ENCODE results near the gene FEV.

The FEV gene

DNA sequence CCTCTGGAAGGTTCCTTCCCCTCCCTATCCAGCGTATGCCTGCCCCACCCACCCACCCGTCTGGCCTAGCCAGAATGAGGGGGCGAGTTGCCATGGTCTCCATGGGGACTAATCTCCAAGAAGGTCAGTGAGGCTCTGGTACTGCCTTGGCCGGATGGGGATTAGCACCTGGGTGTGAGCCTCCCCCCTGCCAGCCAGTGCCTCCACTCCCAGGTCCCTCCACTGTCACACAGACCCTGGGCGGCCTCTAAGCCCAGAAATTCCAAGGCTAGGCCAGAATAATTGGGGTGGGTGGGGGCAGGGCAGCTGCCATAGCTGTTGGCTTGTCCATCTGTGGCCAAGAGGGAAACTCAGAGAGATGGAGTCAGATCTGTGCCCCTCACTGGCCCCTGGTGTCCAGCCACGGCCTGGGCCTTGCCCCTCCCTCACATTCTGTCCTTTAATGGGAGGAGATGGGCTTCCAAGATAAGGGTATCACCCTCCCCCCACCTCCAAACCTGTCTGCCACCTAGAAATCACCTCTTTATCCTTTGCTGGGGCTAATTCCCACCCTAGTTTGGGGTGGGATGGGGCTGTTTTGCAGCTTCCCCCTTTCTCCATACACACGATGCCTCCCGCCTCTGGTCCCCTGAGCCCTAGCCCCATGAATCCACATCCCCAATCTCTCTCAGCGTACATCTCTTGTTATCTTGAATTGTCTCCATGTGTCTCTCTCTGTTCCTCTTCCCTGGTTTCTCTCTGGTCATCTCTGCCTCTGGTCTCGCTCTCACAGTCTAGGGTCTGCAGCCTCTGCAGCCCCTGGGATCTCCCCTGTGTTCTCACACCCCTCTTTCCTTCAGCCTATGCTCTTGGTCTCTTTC is 14.3 kb upstream of the FEV start:
- Histone ChIP-seq H2AFZ (ENCODE audit: low read length) (no peak overlapping the region), H3K27me3 (ENCODE audit: control insufficient read depth in 3 of 3, insufficient read depth in 3 of 3, low read depth in 1 of 3, low read length in 3 of 3) (peaks cover 49 to 98% (median 95%) of the 10 kb centered on the region in 3 experiments), H2BK120ac (ENCODE audit: low read depth, low read length) (no peak overlapping the region), H3K4ac (ENCODE audit: low read length) (no peak overlapping the region), H3K79me1 (ENCODE audit: low read depth, low read length) (no peaks in the 10 kb centered on the region), H2BK15ac (ENCODE audit: low read length) (peak overlapping the region; percentile 63), H3K9ac (ENCODE audit: low read depth, low read length, poor library complexity) (no peak overlapping the region), H2BK12ac (ENCODE audit: low read length) (no peak overlapping the region), H3K23ac (ENCODE audit: low read depth, low read length, poor library complexity) (peak overlapping the region; percentile 98), H4K8ac (ENCODE audit: low read depth, low read length) (no peak overlapping the region), H3K14ac (ENCODE audit: low read length) (no peak overlapping the region), H3K4me2 (ENCODE audit: insufficient read depth, low read length, poor library complexity, severe bottlenecking) (no peak overlapping the region), H3K9me3 (replicated peaks in 1 of 2; ENCODE audit: control insufficient read depth in 2 of 2, insufficient read depth in 1 of 2, low read depth in 1 of 2, low read length in 2 of 2) (peaks cover 0 to 1% of the 10 kb centered on the region in 2 donors), H4K91ac (ENCODE audit: low read depth, low read length, poor library complexity) (no peak overlapping the region), H2BK5ac (ENCODE audit: low read length) (no peak overlapping the region), H3K4me3 (ENCODE audit: low read length in 2 of 2) (no peak overlapping the region), H3K36me3 (replicated peaks in 1 of 2; ENCODE audit: control insufficient read depth in 2 of 2, insufficient read depth in 2 of 2, low read length in 2 of 2) (no peaks in the 10 kb centered on the region), H3K4me1 (ENCODE audit: control insufficient read depth in 2 of 2, insufficient read depth in 1 of 2, low read depth in 1 of 2, low read length in 2 of 2) (peaks cover 9 to 23% of the 10 kb centered on the region in 2 donors), H3K27ac (replicated peaks; ENCODE audit: low read length) (no peak overlapping the region), H2AK5ac (ENCODE audit: low read depth, low read length) (no peak overlapping the region), H3K18ac (ENCODE audit: low read length) (no peak overlapping the region)
- no CpG with 5 or more reads among the region's 10 CpGs for WGBS, 2 donors (ENCODE audit: extremely low coverage in 2 of 2, insufficient read length in 2 of 2, insufficient replicate concordance in 1 of 2)
- no peak for DNase-seq (ENCODE audit: low spot score)

DNA sequence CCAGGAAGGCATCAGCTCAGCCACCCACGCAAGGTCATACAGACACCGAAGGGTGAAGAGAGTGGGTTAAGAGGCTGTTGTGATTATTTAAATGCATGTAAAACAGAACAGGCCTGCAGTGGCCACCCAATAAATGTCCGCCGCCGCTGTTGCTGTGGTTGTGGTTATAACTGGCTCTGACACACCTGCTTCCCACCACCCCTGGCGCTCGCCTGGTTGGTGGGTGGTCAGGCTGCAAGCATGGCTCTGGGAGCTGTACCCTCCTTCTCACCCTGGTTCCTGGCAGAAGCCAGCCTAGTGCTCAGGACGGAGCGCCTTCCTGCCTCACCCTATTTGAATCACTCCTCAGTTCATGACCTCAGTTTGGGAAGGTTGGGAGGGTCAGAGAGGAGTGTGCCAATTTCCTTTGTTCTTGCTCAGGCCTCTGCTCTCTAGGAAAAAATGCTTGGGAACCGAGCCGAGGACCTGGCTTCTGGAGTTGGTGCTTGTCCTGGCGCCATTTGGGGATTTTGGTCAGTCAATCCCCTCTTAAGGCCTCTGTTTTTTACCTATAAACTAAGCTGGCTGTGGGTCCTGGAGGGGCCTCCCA is 13.5 kb upstream of the FEV start:
- Histone ChIP-seq H2AFZ (ENCODE audit: low read length) (no peak overlapping the region), H3K27ac (replicated peaks; ENCODE audit: low read length) (no peak overlapping the region), H4K8ac (ENCODE audit: low read depth, low read length) (no peak overlapping the region), H3K14ac (ENCODE audit: low read length) (no peak overlapping the region), H3K4me2 (ENCODE audit: insufficient read depth, low read length, poor library complexity, severe bottlenecking) (no peak overlapping the region), H3K27me3 (ENCODE audit: control insufficient read depth in 3 of 3, insufficient read depth in 3 of 3, low read depth in 1 of 3, low read length in 3 of 3) (peaks cover 56 to 98% (median 95%) of the 10 kb centered on the region in 3 experiments), H2BK120ac (ENCODE audit: low read depth, low read length) (no peak overlapping the region), H3K4me3 (ENCODE audit: low read length in 2 of 2) (no peak overlapping the region), H3K9me3 (replicated peaks in 1 of 2; ENCODE audit: control insufficient read depth in 2 of 2, insufficient read depth in 1 of 2, low read depth in 1 of 2, low read length in 2 of 2) (peaks cover 0 to 3% of the 10 kb centered on the region in 2 donors), H2AK5ac (ENCODE audit: low read depth, low read length) (no peak overlapping the region), H4K91ac (ENCODE audit: low read depth, low read length, poor library complexity) (no peak overlapping the region), H2BK15ac (ENCODE audit: low read length) (peak overlapping the region; percentile 3), H3K23ac (ENCODE audit: low read depth, low read length, poor library complexity) (no peak overlapping the region), H3K4me1 (ENCODE audit: control insufficient read depth in 2 of 2, insufficient read depth in 1 of 2, low read depth in 1 of 2, low read length in 2 of 2) (peaks cover 9 to 28% of the 10 kb centered on the region in 2 donors), H3K4ac (ENCODE audit: low read length) (no peak overlapping the region), H3K18ac (ENCODE audit: low read length) (no peak overlapping the region), H2BK12ac (ENCODE audit: low read length) (peak overlapping the region; percentile 8), H3K9ac (ENCODE audit: low read depth, low read length, poor library complexity) (no peak overlapping the region), H3K36me3 (replicated peaks in 1 of 2; ENCODE audit: control insufficient read depth in 2 of 2, insufficient read depth in 2 of 2, low read length in 2 of 2) (no peaks in the 10 kb centered on the region), H2BK5ac (ENCODE audit: low read length) (no peak overlapping the region), H3K79me1 (ENCODE audit: low read depth, low read length) (no peaks in the 10 kb centered on the region)
- no CpG with 5 or more reads among the region's 12 CpGs for WGBS, 2 donors (ENCODE audit: extremely low coverage in 2 of 2, insufficient read length in 2 of 2, insufficient replicate concordance in 1 of 2)
- DNase-seq (ENCODE audit: low spot score) = no peak

GRCh38 chr2:218997731-218998130 is 12.7 kb upstream of the FEV start:
- Histone ChIP-seq H3K27ac (replicated peaks; ENCODE audit: low read length) (no peak overlapping the region), H2BK15ac (ENCODE audit: low read length) (peak overlapping the region; percentile 75), H3K9me3 (replicated peaks in 1 of 2; ENCODE audit: control insufficient read depth in 2 of 2, insufficient read depth in 1 of 2, low read depth in 1 of 2, low read length in 2 of 2) (peaks cover 0 to 3% of the 10 kb centered on the region in 2 donors), H3K4me2 (ENCODE audit: insufficient read depth, low read length, poor library complexity, severe bottlenecking) (no peak overlapping the region), H2BK5ac (ENCODE audit: low read length) (no peak overlapping the region), H2AK5ac (ENCODE audit: low read depth, low read length) (no peak overlapping the region), H3K23ac (ENCODE audit: low read depth, low read length, poor library complexity) (peak overlapping the region; percentile 80), H3K14ac (ENCODE audit: low read length) (no peak overlapping the region), H3K9ac (ENCODE audit: low read depth, low read length, poor library complexity) (no peak overlapping the region), H3K4me3 (ENCODE audit: low read length in 2 of 2) (peak overlapping the region in 1 of 2 donors; percentile 28), H3K36me3 (replicated peaks in 1 of 2; ENCODE audit: control insufficient read depth in 2 of 2, insufficient read depth in 2 of 2, low read length in 2 of 2) (no peaks in the 10 kb centered on the region), H3K18ac (ENCODE audit: low read length) (no peak overlapping the region), H2AFZ (ENCODE audit: low read length) (no peak overlapping the region), H3K4me1 (ENCODE audit: control insufficient read depth in 2 of 2, insufficient read depth in 1 of 2, low read depth in 1 of 2, low read length in 2 of 2) (peaks cover 7 to 24% of the 10 kb centered on the region in 2 donors), H4K91ac (ENCODE audit: low read depth, low read length, poor library complexity) (no peak overlapping the region), H3K79me1 (ENCODE audit: low read depth, low read length) (peaks cover 2% of the 10 kb centered on the region), H3K4ac (ENCODE audit: low read length) (no peak overlapping the region), H2BK120ac (ENCODE audit: low read depth, low read length) (no peak overlapping the region), H2BK12ac (ENCODE audit: low read length) (no peak overlapping the region), H4K8ac (ENCODE audit: low read depth, low read length) (no peak overlapping the region), H3K27me3 (ENCODE audit: control insufficient read depth in 3 of 3, insufficient read depth in 3 of 3, low read depth in 1 of 3, low read length in 3 of 3) (peaks cover 57 to 98% (median 95%) of the 10 kb centered on the region in 3 experiments)
- no peak for DNase-seq (ENCODE audit: low spot score)
- WGBS, 2 donors (ENCODE audit: extremely low coverage in 2 of 2, insufficient read length in 2 of 2, insufficient replicate concordance in 1 of 2) = no CpG with 5 or more reads among the region's 2 CpGs

DNA sequence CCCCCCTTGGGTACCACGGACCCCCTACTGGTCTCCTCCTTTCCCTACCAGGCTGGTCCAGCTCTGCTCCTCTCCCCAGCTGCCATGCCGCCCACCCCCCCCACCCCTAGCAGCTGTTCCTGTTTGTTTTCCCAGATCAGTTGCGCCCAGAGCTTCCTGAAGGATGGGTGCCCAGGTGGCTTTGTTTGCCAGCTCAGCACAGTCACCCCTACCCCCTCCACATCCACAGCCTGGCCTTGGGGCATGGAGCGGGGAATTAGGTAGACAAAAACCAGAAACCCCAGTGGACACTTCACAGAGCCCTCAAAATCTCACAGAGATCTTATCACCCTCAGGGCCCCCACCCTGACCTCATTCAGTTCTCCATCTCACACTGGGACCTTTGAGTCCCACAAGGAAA is 12.0 kb upstream of the FEV start:
- Histone ChIP-seq H3K14ac (ENCODE audit: low read length) (no peak overlapping the region), H3K9me3 (replicated peaks in 1 of 2; ENCODE audit: control insufficient read depth in 2 of 2, insufficient read depth in 1 of 2, low read depth in 1 of 2, low read length in 2 of 2) (peaks cover 0 to 2% of the 10 kb centered on the region in 2 donors), H3K27ac (replicated peaks; ENCODE audit: low read length) (no peak overlapping the region), H3K4me2 (ENCODE audit: insufficient read depth, low read length, poor library complexity, severe bottlenecking) (no peak overlapping the region), H2BK5ac (ENCODE audit: low read length) (no peak overlapping the region), H3K4ac (ENCODE audit: low read length) (no peak overlapping the region), H4K8ac (ENCODE audit: low read depth, low read length) (no peak overlapping the region), H3K4me1 (ENCODE audit: control insufficient read depth in 2 of 2, insufficient read depth in 1 of 2, low read depth in 1 of 2, low read length in 2 of 2) (peaks cover 1 to 19% of the 10 kb centered on the region in 2 donors), H2BK15ac (ENCODE audit: low read length) (no peak overlapping the region), H2BK120ac (ENCODE audit: low read depth, low read length) (no peak overlapping the region), H3K23ac (ENCODE audit: low read depth, low read length, poor library complexity) (no peak overlapping the region), H3K9ac (ENCODE audit: low read depth, low read length, poor library complexity) (no peak overlapping the region), H3K79me1 (ENCODE audit: low read depth, low read length) (peaks cover 2% of the 10 kb centered on the region), H3K36me3 (replicated peaks in 1 of 2; ENCODE audit: control insufficient read depth in 2 of 2, insufficient read depth in 2 of 2, low read length in 2 of 2) (no peaks in the 10 kb centered on the region), H2AFZ (ENCODE audit: low read length) (no peak overlapping the region), H2AK5ac (ENCODE audit: low read depth, low read length) (peak overlapping the region; percentile 63), H3K4me3 (ENCODE audit: low read length in 2 of 2) (no peak overlapping the region), H4K91ac (ENCODE audit: low read depth, low read length, poor library complexity) (no peak overlapping the region), H2BK12ac (ENCODE audit: low read length) (no peak overlapping the region), H3K18ac (ENCODE audit: low read length) (no peak overlapping the region), H3K27me3 (ENCODE audit: control insufficient read depth in 3 of 3, insufficient read depth in 3 of 3, low read depth in 1 of 3, low read length in 3 of 3) (peaks cover 56 to 98% (median 95%) of the 10 kb centered on the region in 3 experiments)
- no CpG with 5 or more reads among the region's 4 CpGs for WGBS, 2 donors (ENCODE audit: extremely low coverage in 2 of 2, insufficient read length in 2 of 2, insufficient replicate concordance in 1 of 2)
- DNase-seq (ENCODE audit: low spot score) = no peak

Data from neuronal stem cell (in vitro differentiated cells).